Measurements from ENCODE around the gene NSMCE4A.

GRCh38 chr10:121928528-121928884 lies 46.5 kb downstream of the NSMCE4A start:
- TF ChIP-seq NFE2L2 (IDR thresholded peaks at IDR 0.05; ENCODE audit: low read depth, low read length): no peak
- no peak for TF ChIP-seq RAD21 (IDR thresholded peaks at IDR 0.05; ENCODE audit: low read length)
- no peak for TF ChIP-seq CTCF (conservative IDR thresholded peaks at IDR 0.05; ENCODE audit: low read depth, low read length)
- no peak for TF ChIP-seq BHLHE40 (IDR thresholded peaks at IDR 0.05; ENCODE audit: low read depth, low read length)
- TF ChIP-seq CHD1 (IDR thresholded peaks at IDR 0.05; ENCODE audit: low read depth, low read length): no peak
- no peak for TF ChIP-seq POLR2A (IDR thresholded peaks at IDR 0.05; ENCODE audit: low read depth, low read length)
- no peak for TF ChIP-seq CEBPB (IDR thresholded peaks at IDR 0.05; ENCODE audit: low read depth, low read length)
- no peak for TF ChIP-seq MAFK (IDR thresholded peaks at IDR 0.05; ENCODE audit: low read depth, low read length)
- TF ChIP-seq SMC3 (IDR thresholded peaks at IDR 0.05; ENCODE audit: low read depth, low read length): no peak
- TF ChIP-seq FOS (IDR thresholded peaks at IDR 0.05; ENCODE audit: low read depth, low read length): no peak

Data from IMR-90 (cell line).